Measurements from ENCODE around the gene NUDT4.
"Not testable (repeated sequence)": the region's sequence is repeated elsewhere in the genome, so short reads cannot be mapped to it uniquely, and the experiment has no call there.

The NUDT4 gene

GRCh38 chr12:93429852-93430251 lies 52.1 kb downstream of the NUDT4 start:
- DNase-seq = no peak

DNA sequence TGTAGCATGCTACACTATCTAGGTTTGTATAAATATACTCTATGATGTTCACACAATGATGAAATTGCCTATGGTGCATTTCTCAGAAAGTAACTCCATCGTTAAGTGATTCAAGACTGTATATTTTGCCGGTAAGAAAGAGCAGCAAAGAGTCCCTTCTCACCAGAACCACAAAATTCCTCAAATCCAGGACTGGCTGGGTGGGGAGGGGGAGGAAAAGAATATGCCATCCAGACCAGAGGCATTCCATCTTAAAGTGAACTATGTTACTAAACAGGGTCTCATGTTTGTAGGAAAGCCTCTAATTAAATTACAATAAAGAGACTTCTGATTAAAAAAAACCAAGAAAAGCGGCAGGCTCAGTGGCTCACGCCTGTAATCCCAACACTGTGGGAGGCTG lies 52.6 kb downstream of the NUDT4 start:
- DNase-seq = no peak

DNA sequence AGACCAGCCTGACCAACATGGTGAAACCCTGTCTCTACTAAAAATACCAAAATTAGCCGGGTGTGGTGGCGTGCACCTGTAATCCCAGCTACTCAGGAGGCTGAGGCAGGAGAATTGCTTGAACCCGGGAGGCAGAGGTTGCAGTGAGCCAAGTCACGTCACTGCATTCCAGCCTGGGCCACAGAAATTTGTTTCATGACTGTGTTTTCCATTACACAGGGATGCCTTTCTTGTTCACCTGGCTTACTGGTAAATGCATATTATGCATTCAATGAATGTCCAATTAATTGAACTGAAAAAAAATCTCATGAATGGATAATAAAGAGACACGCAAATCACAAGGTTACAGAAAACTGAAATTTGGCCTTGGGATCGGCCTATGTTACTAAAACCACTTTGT lies 54.3 kb downstream of the NUDT4 start:
- DNase-seq = not testable (repeated sequence)

- no peak for DNase-seq
Measured at GRCh38 chr12:93434256-93434865, 56.6 kb downstream of the NUDT4 start.

- DNase-seq = no peak
Measured at GRCh38 chr12:93438266-93439050, 60.7 kb downstream of the NUDT4 start.

GRCh38 chr12:93440043-93440835 lies 62.5 kb downstream of the NUDT4 start:
- DNase-seq = no peak

GRCh38 chr12:93441081-93441616 lies 63.4 kb downstream of the NUDT4 start:
- no peak for DNase-seq

GRCh38 chr12:93441617-93442410 lies 64.1 kb downstream of the NUDT4 start, which contains the start of gene UBE2N:
TSS of gene UBE2N (minus strand) at chr12:93441947. CDS start at chr12:93441884, 63 bp downstream.
- DNase-seq = peak; percentile 88

- no peak for DNase-seq
Measured at GRCh38 chr12:93442411-93443340, 65.0 kb downstream of the NUDT4 start.

DNA sequence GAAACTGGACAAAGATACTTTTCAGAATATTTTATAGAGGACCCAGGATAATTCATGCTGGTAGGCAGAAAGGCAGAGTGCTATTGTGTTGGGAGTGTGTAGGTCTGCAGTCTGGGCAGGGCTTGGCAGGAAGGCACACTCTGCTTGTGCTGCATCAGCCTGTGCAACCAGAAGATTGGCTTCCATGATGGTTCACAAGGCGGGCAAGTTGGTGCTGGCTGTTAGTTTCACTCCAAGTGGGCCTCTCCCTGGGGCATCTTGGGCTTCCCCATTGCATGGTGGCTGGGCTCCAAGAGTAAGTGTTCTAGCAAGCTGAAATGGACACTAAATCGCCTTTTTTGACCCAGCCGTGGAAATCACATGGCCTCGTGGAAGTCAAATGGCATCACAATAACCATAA lies 65.9 kb downstream of the NUDT4 start:
- DNase-seq = no peak

DNA sequence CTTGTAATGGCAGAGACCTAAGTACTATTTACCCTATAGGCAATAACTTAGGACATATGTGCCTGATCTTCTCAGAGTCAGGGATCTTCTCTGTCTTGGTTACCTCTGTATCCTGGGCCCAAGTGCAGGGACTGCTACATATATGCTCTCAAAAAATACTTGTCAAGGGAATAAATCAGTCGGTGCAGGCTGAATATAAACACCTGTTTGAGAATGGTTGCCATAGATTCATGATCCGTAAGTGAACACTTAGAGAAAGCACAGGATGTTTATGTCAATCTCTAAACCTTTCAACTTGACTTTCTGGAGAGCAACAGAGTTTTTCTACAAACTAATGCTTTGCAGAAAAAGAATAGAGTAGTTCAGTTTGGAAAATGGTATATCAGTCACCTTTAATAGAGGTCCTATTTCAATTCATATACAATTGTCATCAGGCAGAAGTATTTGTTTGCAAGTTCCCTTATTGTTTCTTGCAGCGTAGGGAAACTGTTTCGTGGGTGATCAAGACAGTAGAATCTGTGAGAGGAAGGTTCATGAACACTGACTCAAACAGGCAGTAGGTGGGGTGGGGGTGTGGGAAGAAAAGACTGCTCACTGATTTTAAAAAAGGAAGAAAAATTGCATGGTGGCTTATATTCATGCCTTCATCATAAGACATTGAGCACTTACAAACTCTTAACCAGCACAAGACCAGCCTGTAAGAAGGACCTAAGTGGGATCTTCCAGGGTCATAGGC lies 70.0 kb downstream of the NUDT4 start:
- DNase-seq = peak; percentile 15

GRCh38 chr12:93448796-93449195 lies 71.1 kb downstream of the NUDT4 start:
- no peak for DNase-seq

GRCh38 chr12:93449277-93449676 lies 71.6 kb downstream of the NUDT4 start:
- DNase-seq = no peak

DNA sequence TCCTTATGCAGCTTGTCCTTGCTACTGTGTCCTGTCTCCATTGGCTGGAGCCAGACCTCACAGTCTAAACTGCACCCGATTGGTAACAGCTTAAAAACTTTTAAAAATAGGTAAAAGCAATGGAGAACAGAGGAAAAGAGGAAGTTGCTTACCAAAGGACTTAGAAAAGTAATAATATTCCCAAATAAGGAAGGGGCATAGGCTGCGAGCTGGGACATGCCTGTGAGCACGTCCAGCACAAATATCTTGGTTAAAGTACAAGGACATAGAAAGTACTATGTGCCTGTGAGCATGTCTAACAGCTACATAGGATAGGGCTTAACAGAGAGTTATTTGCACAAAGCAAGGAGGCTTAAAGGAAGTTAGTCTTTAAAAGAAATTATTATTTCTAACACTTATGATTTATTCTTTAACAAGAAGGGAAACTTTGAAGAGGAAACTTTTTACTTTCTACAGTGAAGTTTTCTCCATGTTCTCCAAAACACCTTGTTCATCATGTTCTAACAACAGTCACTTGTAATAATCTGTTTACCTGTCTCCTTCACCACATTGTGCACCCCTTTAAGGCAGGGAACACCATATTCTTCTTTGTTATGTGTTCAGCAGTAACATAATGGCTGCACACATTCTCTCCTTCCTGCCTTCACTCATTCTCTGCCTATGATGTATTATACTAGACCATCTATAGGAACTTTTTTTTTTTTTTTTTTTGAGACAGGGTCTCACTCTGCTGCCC lies 73.9 kb downstream of the NUDT4 start:
- DNase-seq = no peak

DNA sequence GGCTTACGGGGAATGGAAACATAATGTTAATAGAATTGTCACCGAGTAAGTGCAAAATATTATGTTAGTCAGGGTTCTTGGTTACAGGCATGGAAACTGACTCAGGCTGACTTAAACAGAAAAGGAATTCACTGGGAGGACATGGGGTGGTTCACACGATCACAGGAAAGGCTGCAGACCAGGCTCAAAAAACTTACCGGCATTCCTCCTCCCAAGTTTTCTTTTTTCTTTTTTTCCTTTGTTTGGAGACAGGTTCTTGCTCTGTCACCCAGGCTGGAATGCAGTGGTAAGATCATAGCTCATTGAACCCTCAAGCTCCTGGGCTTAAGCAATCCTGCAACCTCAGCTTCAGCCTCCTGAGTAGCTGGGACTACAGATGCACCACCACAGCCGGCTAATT lies 75.9 kb downstream of the NUDT4 start:
- no peak for DNase-seq

DNA sequence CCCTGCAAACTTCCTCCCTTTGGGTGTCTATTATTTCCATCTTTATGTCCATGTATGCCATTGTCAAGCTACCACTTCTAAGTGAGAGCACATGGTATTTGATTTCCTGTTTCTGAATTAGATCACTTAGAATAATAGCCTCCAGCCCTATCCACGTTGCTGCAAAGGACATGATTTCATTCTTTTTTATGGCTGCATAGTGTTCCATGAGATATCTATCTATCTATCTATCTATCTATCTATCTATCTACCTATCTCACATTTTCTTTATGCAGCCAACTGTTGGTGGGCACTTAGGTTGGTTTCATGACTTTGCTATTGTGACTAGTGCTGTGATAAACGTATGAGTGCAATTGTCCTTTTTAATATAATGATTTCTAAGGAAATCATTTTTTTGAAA lies 78.4 kb downstream of the NUDT4 start:
- DNase-seq = no peak
